Vagina (tissue), 2 donors: Measurements from ENCODE around the gene NUDT16L1.

Source experiments
- CTCF ChIP-seq, 3 experiments: fragments of 450-650 bp in 2 of 3; fragments of 200-600 bp in 1 of 3; sonication (generic) in 1 of 3; IDR thresholded peaks; one replicate each; pipeline ENCODE4 v1.5.1; 2017 to 2019; ENCODE audit warnings: antibody characterized with exemption in 3 of 3, mild to moderate bottlenecking in 2 of 3, moderate library complexity in 2 of 3
- POLR2A ChIP-seq, 2 donors: fragments of 450-650 bp; IDR thresholded peaks; one replicate each; pipeline ENCODE4 v1.6.1; 2017; ENCODE audit warnings: antibody characterized with exemption in 2 of 2, mild to moderate bottlenecking in 2 of 2, moderate library complexity in 2 of 2
- POLR2AphosphoS5 ChIP-seq, 2 donors: sonication (generic); formaldehyde crosslinking; IDR thresholded peaks; one replicate each; pipeline ENCODE4 v1.9.0; 2017; ENCODE audit warnings: antibody characterized with exemption in 2 of 2, mild to moderate bottlenecking in 2 of 2, low read depth in 1 of 2; ENCODE audit not compliant: insufficient read depth in 1 of 2

- no peak for TF ChIP-seq POLR2A (IDR thresholded peaks at IDR 0.05)
- no peak for TF ChIP-seq CTCF (IDR thresholded peaks at IDR 0.05)
- TF ChIP-seq POLR2AphosphoS5 (IDR thresholded peaks at IDR 0.05; ENCODE audit: insufficient read depth in 1 of 2, low read depth in 1 of 2): no peak
Observed at GRCh38 chr16:4713663-4714501, 20.5 kb downstream of the NUDT16L1 start.
